Common myeloid progenitor, CD34-positive (primary cell): Measurements from ENCODE around the gene LIMCH1.

Experiments used
- CTCF ChIA-PET: fragments of 350-600 bp; sonication (Branson Sonifier 250); formaldehyde crosslinking; loops from one replicate; lab custom pipeline; 2021; ENCODE audit warnings: antibody characterized with exemption; lab: Charles Lee
- POLR2A ChIA-PET: fragments of 350-600 bp; sonication (Branson Sonifier 250); formaldehyde crosslinking; loops from one replicate; lab custom pipeline; 2021; ENCODE audit warnings: antibody characterized with exemption; lab: Charles Lee
- DNase-seq, 3 donors: peaks; one replicate each; pipeline versions ENCODE4 v3.0.0 to v3.0.0-alpha.2; 2013
- H3K27ac ChIP-seq, 2 experiments: 1 replicate in 1 of 2; 2 replicates in 1 of 2; pipeline ENCODE4 v1.7.0; 2013; ENCODE audit warnings: inconsistent platforms in 2 of 2, low read length in 2 of 2, mild to moderate bottlenecking in 2 of 2, low read depth in 1 of 2, moderate library complexity in 1 of 2; ENCODE audit not compliant: severe bottlenecking in 2 of 2, insufficient read depth in 1 of 2, poor library complexity in 1 of 2
- H3K27me3 ChIP-seq, 5 experiments: replicated peaks in 2 of 5; 1 replicate in 3 of 5; 2 replicates in 2 of 5; pipeline versions ENCODE4 v1.6.1 to v1.7.0; 2013; ENCODE audit warnings: low read length in 4 of 5, mild to moderate bottlenecking in 2 of 5, moderate library complexity in 2 of 5, inconsistent platforms in 1 of 5; ENCODE audit not compliant: insufficient read depth in 5 of 5, control insufficient read depth in 4 of 5
- H3K36me3 ChIP-seq, 4 experiments: 1 replicate in 2 of 4; 2 replicates in 2 of 4; pipeline versions ENCODE4 v1.6.1 to v1.7.0; 2013; ENCODE audit warnings: low read length in 3 of 4, control low read depth in 1 of 4, mild to moderate bottlenecking in 1 of 4; ENCODE audit not compliant: control insufficient read depth in 4 of 4, insufficient read depth in 4 of 4
- H3K4me1 ChIP-seq, 4 experiments: 1 replicate in 3 of 4; 2 replicates in 1 of 4; pipeline versions ENCODE4 v1.6.1 to v1.7.1; 2013; ENCODE audit warnings: low read length in 3 of 4, mild to moderate bottlenecking in 3 of 4, control low read depth in 1 of 4, inconsistent platforms in 1 of 4, moderate library complexity in 1 of 4; ENCODE audit not compliant: control insufficient read depth in 4 of 4, insufficient read depth in 4 of 4; ENCODE audit errors: control extremely low read depth in 1 of 4
- H3K4me3 ChIP-seq, 7 experiments: 1 replicate in 4 of 7; 2 replicates in 3 of 7; pipeline versions ENCODE4 v1.5.1 to v1.7.0; 2013; ENCODE audit warnings: mild to moderate bottlenecking in 7 of 7, low read length in 6 of 7, moderate library complexity in 6 of 7, inconsistent platforms in 2 of 7, low read depth in 2 of 7, control low read depth in 1 of 7; ENCODE audit not compliant: insufficient read depth in 4 of 7, control insufficient read depth in 1 of 7; ENCODE audit errors: extremely low read depth in 1 of 7
- H3K9me3 ChIP-seq, 5 experiments: 1 replicate in 4 of 5; 2 replicates in 1 of 5; pipeline versions ENCODE4 v1.6.1 to v1.7.1; 2013; ENCODE audit warnings: low read length in 4 of 5, mild to moderate bottlenecking in 2 of 5, inconsistent platforms in 1 of 5, low read depth in 1 of 5, moderate library complexity in 1 of 5; ENCODE audit not compliant: control insufficient read depth in 4 of 5, insufficient read depth in 2 of 5; ENCODE audit errors: control extremely low read depth in 1 of 5
- WGBS: methylation state at CpG from one replicate; pipeline ENCODE4 v1.1.5; 2013; ENCODE audit not compliant: insufficient coverage; 5-methylcytosine and 5-hydroxymethylcytosine counted together

The LIMCH1 gene

GRCh38 chr4:41611124-41611838 lies 73.3 kb downstream of the LIMCH1 start:
- Histone ChIP-seq H3K27me3 (no peaks in the 10 kb centered on the region), H3K9me3 (no peaks in the 10 kb centered on the region), H3K27ac (no peak overlapping the region), H3K4me1 (peaks cover 0 to 4% (median 0%) of the 10 kb centered on the region in 4 experiments), H3K36me3 (peaks cover 0 to 5% (median 1%) of the 10 kb centered on the region in 4 experiments), H3K4me3 (no peak overlapping the region)
- WGBS = 100% methylated on average over 1 of the region's 1 CpG
- ChIA-PET POLR2A (no interaction called here), CTCF (no interaction called here)
- no peak for DNase-seq

- CTCF ChIA-PET = no interaction called here
- 77% methylated on average over 12 of the region's 14 CpGs for WGBS
Measured at GRCh38 chr4:41611881-41612871, 74.2 kb downstream of the LIMCH1 start.

GRCh38 chr4:41613386-41613785 lies 75.4 kb downstream of the LIMCH1 start:
- Histone ChIP-seq H3K4me1 (peaks cover 0 to 4% (median 0%) of the 10 kb centered on the region in 4 experiments), H3K27me3 (no peaks in the 10 kb centered on the region), H3K36me3 (peaks cover 0 to 5% (median 1%) of the 10 kb centered on the region in 4 experiments), H3K4me3 (no peak overlapping the region), H3K9me3 (no peaks in the 10 kb centered on the region), H3K27ac (no peak overlapping the region)
- POLR2A ChIA-PET = no interaction called here
- no peak for DNase-seq
- CTCF ChIA-PET = interaction anchor here (0.9 kb wide), 1 partner anchor 27 kb away, joined by 3 read pairs; no protein-coding TSS in a partner anchor
- WGBS = 99% methylated on average over 11 of the region's 15 CpGs

More at GRCh38 chr4:41611881-41612871, 74.2 kb downstream of the LIMCH1 start:
- H3K4me1 ChIP-seq = peaks cover 0 to 4% (median 0%) of the 10 kb centered on the region in 4 experiments
- peak in 2 of 3 donors; percentile 11 to 13 for DNase-seq
- no peaks in the 10 kb centered on the region for H3K27me3 ChIP-seq
- POLR2A ChIA-PET = no interaction called here
- no peak overlapping the region for H3K27ac ChIP-seq
- no peak overlapping the region for H3K4me3 ChIP-seq
- no peaks in the 10 kb centered on the region for H3K9me3 ChIP-seq
- peaks cover 0 to 5% (median 1%) of the 10 kb centered on the region in 4 experiments for H3K36me3 ChIP-seq

- no peak overlapping the region for H3K4me3 ChIP-seq
- peaks cover 0 to 5% (median 1%) of the 10 kb centered on the region in 4 experiments for H3K36me3 ChIP-seq
- no peak overlapping the region for H3K27ac ChIP-seq
- peaks cover 0 to 4% (median 0%) of the 10 kb centered on the region in 4 experiments for H3K4me1 ChIP-seq
- CTCF ChIA-PET = interaction anchor here (0.9 to 1.2 kb wide), 2 partner anchors 27 to 30 kb away, joined by 3 read pairs; no protein-coding TSS in a partner anchor
- POLR2A ChIA-PET = no interaction called here
- no peaks in the 10 kb centered on the region for H3K9me3 ChIP-seq
- no peak for DNase-seq
- 75% methylated on average over 1 of the region's 1 CpG for WGBS
- no peaks in the 10 kb centered on the region for H3K27me3 ChIP-seq
Measured at GRCh38 chr4:41613821-41614220, 75.9 kb downstream of the LIMCH1 start.

- ChIA-PET POLR2A (no interaction called here), CTCF (interaction anchor here (1.2 kb wide), 2 partner anchors 30 to 208 kb away, joined by 3 read pairs; no protein-coding TSS in a partner anchor)
- Histone ChIP-seq H3K27ac (no peak overlapping the region), H3K27me3 (no peaks in the 10 kb centered on the region), H3K4me3 (no peak overlapping the region), H3K36me3 (peaks cover 0 to 9% (median 1%) of the 10 kb centered on the region in 4 experiments), H3K9me3 (no peaks in the 10 kb centered on the region), H3K4me1 (peaks cover 0 to 4% (median 0%) of the 10 kb centered on the region in 4 experiments)
- DNase-seq = no peak
- WGBS = no CpG with 5 or more reads among the region's 2 CpGs
Measured at GRCh38 chr4:41614519-41614918, 76.6 kb downstream of the LIMCH1 start.

GRCh38 chr4:41619161-41619560 lies 81.2 kb downstream of the LIMCH1 start:
- H3K9me3 ChIP-seq = no peaks in the 10 kb centered on the region
- ChIA-PET CTCF (no interaction called here), POLR2A (no interaction called here)
- no peak overlapping the region for H3K27ac ChIP-seq
- 99% methylated on average over 16 of the region's 16 CpGs for WGBS
- no peak for DNase-seq
- no peak overlapping the region for H3K4me3 ChIP-seq
- H3K27me3 ChIP-seq = no peaks in the 10 kb centered on the region
- no peaks in the 10 kb centered on the region for H3K4me1 ChIP-seq
- H3K36me3 ChIP-seq = peaks cover 0 to 6% (median 0%) of the 10 kb centered on the region in 4 experiments
